ENCODE data around the gene MRRF.

MRRF gene

GRCh38 chr9:122262073-122262472, 2.6 kb upstream of the MRRF start:
- TF ChIP-seq POLR2AphosphoS5 (IDR thresholded peaks at IDR 0.05; ENCODE audit: low read depth, low read length): no peak
- TF ChIP-seq SIN3A (IDR thresholded peaks at IDR 0.05; ENCODE audit: borderline replicate concordance, insufficient read depth, low read length): no peak
- TF ChIP-seq FOXP2 (optimal IDR thresholded peaks at IDR 0.05; ENCODE audit: borderline replicate concordance, extremely low read depth, extremely low read length, insufficient read depth): no peak
- no peak for TF ChIP-seq REST (IDR thresholded peaks at IDR 0.05; ENCODE audit: insufficient read depth in 1 of 2, low read depth in 2 of 2, low read length in 2 of 2)
- no peak for TF ChIP-seq TAF1 (IDR thresholded peaks at IDR 0.05; ENCODE audit: borderline replicate concordance, insufficient read depth, low read length)

GRCh38 chr9:122263699-122264349, 858 bp upstream of the MRRF start:
- TF ChIP-seq FOXP2 (optimal IDR thresholded peaks at IDR 0.05; ENCODE audit: borderline replicate concordance, extremely low read depth, extremely low read length, insufficient read depth) (no peak), SIN3A (IDR thresholded peaks at IDR 0.05; ENCODE audit: borderline replicate concordance, insufficient read depth, low read length) (no peak), REST (IDR thresholded peaks at IDR 0.05; ENCODE audit: insufficient read depth in 1 of 2, low read depth in 2 of 2, low read length in 2 of 2) (no peak), TAF1 (IDR thresholded peaks at IDR 0.05; ENCODE audit: borderline replicate concordance, insufficient read depth, low read length) (no peak)

DNA sequence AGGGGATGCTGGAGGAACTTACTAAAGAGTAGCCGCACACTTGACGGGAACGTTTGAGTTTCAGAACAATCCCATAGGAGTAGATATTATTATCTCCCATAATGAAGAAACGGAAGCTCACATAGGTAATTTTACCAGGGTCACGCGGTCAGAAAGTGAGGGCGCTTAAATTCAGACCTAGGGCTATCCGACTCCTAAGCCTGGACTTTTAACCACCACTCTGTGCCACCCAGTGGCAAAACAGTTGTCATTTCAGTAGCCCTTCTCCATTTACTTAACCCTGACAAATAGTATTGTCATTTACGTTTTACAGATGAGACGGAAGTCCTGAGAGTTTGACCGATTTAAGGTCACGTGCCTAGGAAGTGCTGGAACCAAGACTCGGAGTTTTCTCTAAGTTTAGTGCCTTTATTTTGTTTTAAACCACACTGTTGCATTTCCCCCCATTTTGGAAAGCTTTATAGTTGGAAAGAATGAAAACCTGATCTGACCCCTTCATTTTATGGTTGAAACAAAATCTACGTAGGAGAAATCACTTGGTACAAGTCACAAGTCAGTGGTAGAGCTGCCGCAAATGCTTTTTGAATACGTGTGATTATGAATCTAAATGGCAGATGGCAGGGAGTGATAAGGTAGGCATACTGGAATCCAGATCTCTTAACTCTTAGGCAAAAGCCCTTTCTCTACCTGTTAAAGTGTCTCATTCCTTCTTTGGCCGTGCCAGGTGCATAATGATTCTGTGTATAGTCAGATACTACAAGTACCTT, 650 bp downstream of the MRRF start:
- TF ChIP-seq TAF1 (IDR thresholded peaks at IDR 0.05; ENCODE audit: borderline replicate concordance, insufficient read depth, low read length) (no peak), POLR2AphosphoS5 (IDR thresholded peaks at IDR 0.05; ENCODE audit: low read depth, low read length) (no peak), FOXP2 (optimal IDR thresholded peaks at IDR 0.05; ENCODE audit: borderline replicate concordance, extremely low read depth, extremely low read length, insufficient read depth) (no peak), REST (IDR thresholded peaks at IDR 0.05; ENCODE audit: insufficient read depth in 1 of 2, low read depth in 2 of 2, low read length in 2 of 2) (no peak), SIN3A (IDR thresholded peaks at IDR 0.05; ENCODE audit: borderline replicate concordance, insufficient read depth, low read length) (no peak)

DNA sequence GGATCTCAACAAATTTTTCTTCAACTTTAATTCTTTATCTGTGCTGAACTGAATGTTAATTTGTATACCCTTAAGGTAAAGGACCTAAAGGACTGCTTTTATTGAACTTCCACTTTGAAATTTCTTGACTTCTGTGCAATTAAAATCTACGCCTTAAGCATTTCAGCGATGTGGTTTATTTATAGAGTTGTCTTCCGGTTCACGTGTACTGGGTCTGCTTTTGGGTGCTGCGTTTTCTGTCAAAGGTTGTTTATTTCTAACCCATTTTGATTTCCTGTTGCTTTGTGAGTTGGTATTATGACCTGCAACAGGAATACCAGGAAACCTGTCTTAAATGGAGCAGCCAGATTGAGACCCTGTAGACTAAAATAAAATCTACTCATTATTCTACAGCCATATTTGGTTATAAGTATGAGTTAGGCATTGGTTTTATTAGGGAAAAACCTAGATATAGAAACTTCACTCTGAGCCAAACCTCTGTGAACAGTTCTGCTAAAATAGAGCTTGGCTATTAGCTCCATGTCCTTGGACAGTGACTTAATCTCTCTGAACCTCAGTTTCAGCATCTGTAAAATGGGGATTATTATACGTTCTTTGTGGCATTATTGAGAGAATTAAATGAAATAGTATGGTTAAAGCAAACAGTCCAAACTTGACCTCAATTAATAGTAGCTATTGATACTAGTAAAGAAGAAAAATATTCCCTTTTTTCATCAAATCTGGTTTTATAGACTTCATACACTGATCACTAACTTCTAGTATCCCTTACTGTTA, 3.5 kb downstream of the MRRF start:
- TF ChIP-seq FOXP2 (optimal IDR thresholded peaks at IDR 0.05; ENCODE audit: borderline replicate concordance, extremely low read depth, extremely low read length, insufficient read depth) (no peak), SIN3A (IDR thresholded peaks at IDR 0.05; ENCODE audit: borderline replicate concordance, insufficient read depth, low read length) (no peak), POLR2AphosphoS5 (IDR thresholded peaks at IDR 0.05; ENCODE audit: low read depth, low read length) (no peak), TAF1 (IDR thresholded peaks at IDR 0.05; ENCODE audit: borderline replicate concordance, insufficient read depth, low read length) (no peak), REST (IDR thresholded peaks at IDR 0.05; ENCODE audit: insufficient read depth in 1 of 2, low read depth in 2 of 2, low read length in 2 of 2) (no peak)
